Suprapubic skin (tissue), 4 donors: Measurements from ENCODE around the gene E2F3.

Experiments
- CTCF ChIP-seq, 2 donors: fragments of 200-600 bp in 1 of 2; fragments of 450-650 bp in 1 of 2; sonication (generic) in 1 of 2; IDR thresholded peaks; one replicate each; pipeline ENCODE4 v1.5.1; 2016 to 2019; ENCODE audit warnings: antibody characterized with exemption in 2 of 2, mild to moderate bottlenecking in 1 of 2, moderate library complexity in 1 of 2
- EP300 ChIP-seq: sonication (generic); formaldehyde crosslinking; IDR thresholded peaks from one replicate; pipeline ENCODE4 v1.6.1; 2017; ENCODE audit warnings: antibody characterized with exemption
- POLR2A ChIP-seq, 2 donors: fragments of 450-650 bp; IDR thresholded peaks; one replicate each; pipeline ENCODE4 v1.6.1; 2017; ENCODE audit warnings: antibody characterized with exemption in 2 of 2, mild to moderate bottlenecking in 2 of 2, moderate library complexity in 2 of 2
- POLR2AphosphoS5 ChIP-seq, 3 donors: sonication (generic); formaldehyde crosslinking; IDR thresholded peaks; one replicate each; pipeline ENCODE4 v1.6.1; 2017; ENCODE audit warnings: antibody characterized with exemption in 3 of 3

- TF ChIP-seq CTCF (IDR thresholded peaks at IDR 0.05) (no peak), POLR2AphosphoS5 (IDR thresholded peaks at IDR 0.05) (no peak), POLR2A (IDR thresholded peaks at IDR 0.05) (no peak), EP300 (no peak)
Measured at GRCh38 chr6:20511852-20512251, 110.2 kb downstream of the E2F3 start.
